ENCODE data around the gene EHF. TPM values are rescaled to one million over a fixed set of nuclear protein-coding genes. Genes with fewer than 3 reads are reported as not detected.

The EHF gene
- polyA plus RNA-seq, 1 donor from 2014 or later: 0.17 TPM

- Histone ChIP-seq H3K4me3 (ENCODE audit: low read length) (no peak overlapping the region), H3K36me3 (ENCODE audit: insufficient read depth, low read length) (no peaks in the 10 kb centered on the region), H3K9ac (ENCODE audit: low read length) (no peak overlapping the region), H2AFZ (ENCODE audit: low read depth, low read length) (no peak overlapping the region), H3K79me2 (replicated peaks; ENCODE audit: insufficient read depth, low read length) (no peaks in the 10 kb centered on the region), H3K9me2 (ENCODE audit: insufficient read depth, low read length) (no peaks in the 10 kb centered on the region), H3K27me3 (ENCODE audit: insufficient read depth, low read depth, low read length) (no peaks in the 10 kb centered on the region), H3F3A (ENCODE audit: insufficient read depth, low read length, poor library complexity, severe bottlenecking) (no peaks in the 10 kb centered on the region), H4K20me1 (ENCODE audit: insufficient read depth) (no peaks in the 10 kb centered on the region), H3K4me2 (ENCODE audit: low read length) (no peak overlapping the region), H3K27ac (ENCODE audit: low read length) (no peak overlapping the region), H3K9me3 (ENCODE audit: low read length) (no peaks in the 10 kb centered on the region)
- no peak for TF ChIP-seq RAD21 (conservative IDR thresholded peaks at IDR 0.05)
- TF ChIP-seq EP300 (conservative IDR thresholded peaks at IDR 0.05; ENCODE audit: poor library complexity, severe bottlenecking): no peak
- TF ChIP-seq MXI1 (conservative IDR thresholded peaks at IDR 0.05; ENCODE audit: poor library complexity, severe bottlenecking): no peak
- no peak for TF ChIP-seq EZH2 (IDR thresholded peaks at IDR 0.05; ENCODE audit: borderline replicate concordance, insufficient read depth, low read length, poor library complexity, severe bottlenecking)
- TF ChIP-seq REST (IDR thresholded peaks at IDR 0.05; ENCODE audit: borderline replicate concordance): no peak
- no peak for TF ChIP-seq CTCF (IDR thresholded peaks at IDR 0.05; ENCODE audit: poor library complexity, severe bottlenecking)
- TF ChIP-seq TAF1 (IDR thresholded peaks at IDR 0.05; ENCODE audit: low read depth): no peak
Observed at GRCh38 chr11:34620202-34620601, 691 bp upstream of the EHF start.

- no peak overlapping the region for H3K4me3 ChIP-seq (ENCODE audit: low read length)
- H3K9ac ChIP-seq (ENCODE audit: low read length): no peak overlapping the region
- H3F3A ChIP-seq (ENCODE audit: insufficient read depth, low read length, poor library complexity, severe bottlenecking): no peaks in the 10 kb centered on the region
- H3K9me2 ChIP-seq (ENCODE audit: insufficient read depth, low read length): no peaks in the 10 kb centered on the region
- no peaks in the 10 kb centered on the region for H3K27me3 ChIP-seq (ENCODE audit: insufficient read depth, low read depth, low read length)
- no peaks in the 10 kb centered on the region for H3K9me3 ChIP-seq (ENCODE audit: low read length)
- no peak for TF ChIP-seq RAD21 (conservative IDR thresholded peaks at IDR 0.05)
- no peak overlapping the region for H3K4me2 ChIP-seq (ENCODE audit: low read length)
- H2AFZ ChIP-seq (ENCODE audit: low read depth, low read length): no peak overlapping the region
- no peaks in the 10 kb centered on the region for H4K20me1 ChIP-seq (ENCODE audit: insufficient read depth)
- H3K79me2 ChIP-seq (replicated peaks; ENCODE audit: insufficient read depth, low read length): no peaks in the 10 kb centered on the region
- H3K36me3 ChIP-seq (ENCODE audit: insufficient read depth, low read length): no peaks in the 10 kb centered on the region
- no peak overlapping the region for H3K27ac ChIP-seq (ENCODE audit: low read length)
Observed at GRCh38 chr11:34621876-34622275, 983 bp downstream of the EHF start.

- no peaks in the 10 kb centered on the region for H3K9me2 ChIP-seq (ENCODE audit: insufficient read depth, low read length)
- no peaks in the 10 kb centered on the region for H3K27me3 ChIP-seq (ENCODE audit: insufficient read depth, low read depth, low read length)
- H3K4me2 ChIP-seq (ENCODE audit: low read length): no peak overlapping the region
- H3K9me3 ChIP-seq (ENCODE audit: low read length): no peaks in the 10 kb centered on the region
- H3F3A ChIP-seq (ENCODE audit: insufficient read depth, low read length, poor library complexity, severe bottlenecking): no peaks in the 10 kb centered on the region
- no peaks in the 10 kb centered on the region for H3K36me3 ChIP-seq (ENCODE audit: insufficient read depth, low read length)
- no peak overlapping the region for H3K4me3 ChIP-seq (ENCODE audit: low read length)
- H3K79me2 ChIP-seq (replicated peaks; ENCODE audit: insufficient read depth, low read length): no peaks in the 10 kb centered on the region
- H3K9ac ChIP-seq (ENCODE audit: low read length): no peak overlapping the region
- no peak overlapping the region for H3K27ac ChIP-seq (ENCODE audit: low read length)
- no peaks in the 10 kb centered on the region for H4K20me1 ChIP-seq (ENCODE audit: insufficient read depth)
- TF ChIP-seq REST (IDR thresholded peaks at IDR 0.05; ENCODE audit: borderline replicate concordance) (no peak), CTCF (IDR thresholded peaks at IDR 0.05; ENCODE audit: poor library complexity, severe bottlenecking) (no peak), RAD21 (conservative IDR thresholded peaks at IDR 0.05) (no peak), MXI1 (conservative IDR thresholded peaks at IDR 0.05; ENCODE audit: poor library complexity, severe bottlenecking) (no peak), EP300 (conservative IDR thresholded peaks at IDR 0.05; ENCODE audit: poor library complexity, severe bottlenecking) (no peak), POLR2AphosphoS5 (IDR thresholded peaks at IDR 0.05) (no peak), TAF1 (IDR thresholded peaks at IDR 0.05; ENCODE audit: low read depth) (no peak), SMC3 (conservative IDR thresholded peaks at IDR 0.05; ENCODE audit: poor library complexity) (no peak), EZH2 (IDR thresholded peaks at IDR 0.05; ENCODE audit: borderline replicate concordance, insufficient read depth, low read length, poor library complexity, severe bottlenecking) (no peak)
- H2AFZ ChIP-seq (ENCODE audit: low read depth, low read length): no peak overlapping the region
Observed at GRCh38 chr11:34623463-34623862, 2.6 kb downstream of the EHF start.
